NOMO-1 (cell line): ENCODE results near the gene GPS1.

Experiments used
- DNase-seq, 2 experiments: peaks; one replicate each; lab custom pipeline; 2025; ENCODE audit not compliant: unreplicated experiment in 2 of 2; lab: John Stamatoyannopoulos, UW

Gene GPS1

GRCh38 chr17:82041144-82041814, 10.4 kb upstream of the GPS1 start:
- peak in 1 of 2 experiments; percentile 18 for DNase-seq

- no peak for DNase-seq
These were observed 9.0 kb upstream of the GPS1 start for GRCh38 chr17:82042649-82043048.

- no peak for DNase-seq
These were observed 8.2 kb upstream of the GPS1 start for GRCh38 chr17:82043507-82043906.

- no peak for DNase-seq
These were observed 5.7 kb upstream of the GPS1 start for GRCh38 chr17:82045936-82046484.

DNA sequence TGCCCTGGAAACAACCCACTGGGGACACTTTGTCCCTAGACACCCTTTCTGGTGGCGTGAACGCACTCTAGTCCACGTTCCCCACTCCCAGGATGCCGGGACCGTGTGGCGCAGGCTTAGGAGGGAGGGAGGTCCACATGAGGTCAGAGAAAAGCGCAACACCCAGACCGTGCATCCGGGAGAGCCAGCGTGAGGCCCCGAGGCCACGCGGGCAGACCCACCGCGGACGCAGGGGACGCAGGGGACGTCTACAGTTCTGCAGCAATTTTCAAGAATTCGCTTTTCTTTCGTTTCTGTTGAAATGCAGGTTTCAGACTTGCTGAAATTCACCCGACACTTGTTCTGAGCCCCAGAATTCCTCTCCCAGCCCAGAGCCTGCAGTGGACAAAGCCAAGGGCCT, 4.8 kb upstream of the GPS1 start:
- DNase-seq: no peak

DNA sequence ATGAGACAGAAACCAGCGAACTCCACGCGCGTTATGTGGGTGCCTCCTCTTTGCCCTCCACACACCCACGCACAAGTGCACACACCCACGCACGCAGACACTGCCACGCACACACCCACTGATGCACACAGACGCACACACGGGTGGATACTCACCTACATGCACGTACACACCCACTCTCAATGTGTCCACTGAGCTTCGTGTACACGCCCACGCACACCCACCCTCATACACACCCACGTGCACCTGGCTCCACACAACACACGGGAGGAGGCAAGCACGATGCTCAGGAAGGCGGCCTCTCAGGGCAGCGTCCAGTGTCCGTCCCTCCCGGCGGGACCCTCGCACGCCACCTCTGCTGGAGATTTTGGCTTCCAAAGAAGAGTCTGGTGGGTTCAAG, 4.3 kb upstream of the GPS1 start:
- no peak for DNase-seq

DNA sequence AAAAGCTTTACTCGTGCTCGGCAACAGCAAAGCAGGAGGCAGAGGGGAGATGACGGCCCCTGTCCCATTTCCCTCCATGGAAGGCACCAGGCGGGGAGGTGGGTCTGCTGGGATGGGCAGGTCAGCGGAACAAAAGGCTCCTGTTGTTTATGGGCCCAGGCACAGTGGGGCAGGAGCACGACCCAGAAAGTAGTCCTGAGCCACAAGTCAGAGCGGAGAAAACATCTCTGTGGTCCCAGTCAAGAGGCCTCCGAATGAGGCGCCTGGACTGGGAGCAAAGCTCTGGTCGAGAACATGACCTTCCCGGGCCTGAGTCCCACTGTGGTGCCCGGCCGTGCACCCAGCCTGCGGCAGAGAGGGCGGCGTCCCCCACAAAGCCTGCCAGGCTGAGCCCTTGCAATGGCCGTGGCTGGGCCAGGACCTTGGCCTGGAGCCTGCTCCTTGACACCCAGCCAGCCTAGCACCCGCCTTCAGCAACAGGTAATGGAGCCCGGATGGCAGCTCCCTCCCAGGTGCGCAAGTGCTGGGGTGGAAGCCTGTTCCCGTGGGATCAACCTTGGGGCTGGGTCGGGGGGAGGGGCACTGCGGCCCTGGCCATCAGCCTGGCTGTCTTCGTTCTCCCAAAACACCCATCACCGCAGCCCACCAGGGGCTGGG, 3.7 kb upstream of the GPS1 start:
- DNase-seq: no peak

GRCh38 chr17:82048571-82048971, 3.1 kb upstream of the GPS1 start:
- no peak for DNase-seq

DNA sequence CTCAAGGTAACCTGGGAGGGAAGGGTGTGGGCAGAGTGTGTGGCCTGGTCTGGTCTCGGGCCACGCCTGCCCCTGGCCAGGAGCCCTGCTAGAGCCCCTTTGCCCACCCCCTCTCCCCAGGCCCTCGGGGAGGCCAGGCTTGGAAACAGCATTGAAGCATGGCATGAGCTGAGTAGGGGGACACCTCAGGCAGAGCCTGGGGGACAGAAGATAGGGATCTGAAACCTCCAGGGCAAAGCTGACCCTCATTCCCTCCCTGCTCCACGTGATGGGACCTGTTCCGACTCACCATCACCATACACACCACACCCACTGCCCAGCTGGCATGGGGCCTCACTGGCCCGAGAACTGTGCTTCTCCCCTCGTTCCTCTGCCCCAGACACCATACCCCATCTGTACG, 2.6 kb upstream of the GPS1 start:
- DNase-seq: no peak

DNA sequence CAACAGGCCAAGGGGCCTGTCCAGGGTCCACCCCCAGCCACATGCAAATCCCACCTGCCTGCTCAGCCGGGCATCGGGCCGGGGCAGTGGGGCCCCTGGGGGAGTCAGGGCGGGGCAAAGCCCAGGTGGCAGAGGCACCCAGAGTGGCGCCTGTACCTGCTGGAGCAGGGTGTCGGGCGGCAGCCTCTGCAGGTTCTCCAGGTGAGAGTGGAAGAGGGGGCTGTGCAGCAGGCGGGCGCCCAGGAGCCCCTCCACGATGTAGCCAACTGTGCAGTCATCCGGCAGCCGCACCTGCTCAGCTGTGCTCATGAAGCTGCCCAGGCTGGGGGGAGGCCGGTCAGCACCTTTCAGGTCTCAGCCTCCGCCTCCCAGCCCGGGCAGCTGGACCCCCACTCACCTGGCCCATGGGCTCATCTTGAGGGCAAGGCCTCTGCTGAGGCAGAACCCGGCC, 2.2 kb upstream of the GPS1 start:
- DNase-seq: no peak

DNA sequence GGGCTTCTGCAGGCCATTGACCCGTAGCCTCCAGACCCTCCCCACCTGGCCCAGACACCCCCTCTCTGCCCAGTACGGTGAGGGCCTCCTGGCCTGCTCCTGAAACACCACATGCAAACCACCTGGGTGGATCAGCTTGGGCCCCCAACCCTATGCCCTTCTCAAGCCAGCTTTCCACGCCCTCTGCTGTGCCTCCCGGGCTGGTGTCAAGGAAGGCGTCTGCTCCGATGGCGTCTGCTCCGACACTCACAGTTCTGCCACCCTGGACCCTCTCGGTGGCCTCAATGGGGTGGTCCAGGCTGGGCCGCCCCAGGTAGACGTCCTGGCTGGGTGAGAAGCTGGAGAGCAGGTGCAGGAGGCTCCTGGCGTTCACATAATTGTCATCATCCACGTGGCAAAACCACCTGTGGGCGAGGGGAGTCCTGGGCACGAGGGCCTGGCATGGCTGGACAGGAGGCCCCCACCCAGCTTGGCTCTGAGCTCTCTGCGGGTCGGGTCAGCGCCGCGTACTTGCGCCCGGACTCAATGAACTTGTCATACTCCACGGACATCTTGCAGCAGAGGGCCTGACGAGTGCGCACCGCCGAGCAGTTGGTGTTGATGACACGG, 1.4 kb upstream of the GPS1 start:
- no peak for DNase-seq

DNA sequence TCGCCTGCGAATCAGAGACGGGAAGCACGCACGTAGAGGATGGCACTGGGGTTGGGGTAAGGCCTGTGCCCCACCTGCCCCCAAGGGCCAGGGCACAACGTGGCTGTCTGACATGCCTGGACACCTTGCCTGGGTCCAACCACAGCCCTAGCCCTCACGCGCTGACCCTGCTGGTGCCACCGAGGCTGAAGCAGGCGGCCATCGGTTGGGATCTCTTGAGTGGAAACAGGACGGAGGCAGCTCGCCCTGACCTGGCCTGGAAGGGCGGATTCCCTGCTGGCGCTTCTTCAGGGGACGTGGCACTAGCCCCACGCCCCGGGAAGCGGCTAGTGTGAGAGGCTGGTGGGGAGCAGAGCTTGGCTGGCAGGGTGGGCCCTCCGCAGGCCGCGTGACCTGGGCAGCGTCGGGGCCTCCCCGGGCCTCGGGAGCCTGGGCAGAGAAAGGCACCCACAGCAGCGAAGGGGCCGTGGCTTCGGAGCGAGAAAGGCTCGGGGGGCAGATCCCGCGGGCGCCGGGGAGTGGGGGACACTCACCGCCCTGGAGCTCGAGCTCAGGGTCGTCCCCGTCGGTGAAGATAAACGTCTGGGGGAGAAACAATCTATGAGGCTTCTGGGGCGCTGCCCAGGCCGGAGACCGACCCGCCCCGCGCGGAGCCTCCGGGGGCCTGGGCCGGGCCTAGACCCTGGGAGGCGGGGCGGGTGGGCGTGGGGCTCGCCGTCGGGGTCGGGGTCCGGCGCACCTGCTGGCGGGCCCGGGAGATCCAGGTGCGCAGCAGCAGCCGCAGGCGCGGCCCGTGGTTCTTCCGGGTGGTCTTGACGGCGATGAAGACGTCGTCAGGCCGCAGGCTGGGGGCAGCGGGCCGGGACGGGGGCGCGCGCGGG, 697 bp upstream of the GPS1 start:
- no peak for DNase-seq

DNA sequence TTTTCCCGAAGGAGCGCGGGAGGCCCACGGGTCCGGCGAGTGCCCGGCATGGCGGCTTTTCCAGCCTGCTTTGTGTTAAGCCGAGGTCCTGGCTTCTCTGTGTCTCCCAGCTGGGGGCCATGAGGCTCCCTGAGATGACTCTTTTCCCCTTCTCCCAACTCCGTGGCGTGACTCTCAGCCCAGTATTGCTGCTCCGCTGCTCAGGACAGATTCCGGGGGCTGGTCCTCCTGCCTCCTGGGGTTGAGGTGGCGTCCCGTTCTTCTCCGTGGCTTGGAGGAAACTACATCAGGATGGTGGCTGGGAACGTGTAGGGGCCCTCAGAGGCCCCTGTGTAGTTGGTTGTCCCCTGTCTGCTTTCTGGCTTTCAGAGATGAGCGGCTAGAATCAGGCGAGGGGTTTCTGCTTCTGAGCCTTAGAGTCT, 951 bp downstream of the GPS1 start:
- DNase-seq: no peak

- no peak for DNase-seq
These were observed 1.4 kb downstream of the GPS1 start for GRCh38 chr17:82053130-82053529.

DNA sequence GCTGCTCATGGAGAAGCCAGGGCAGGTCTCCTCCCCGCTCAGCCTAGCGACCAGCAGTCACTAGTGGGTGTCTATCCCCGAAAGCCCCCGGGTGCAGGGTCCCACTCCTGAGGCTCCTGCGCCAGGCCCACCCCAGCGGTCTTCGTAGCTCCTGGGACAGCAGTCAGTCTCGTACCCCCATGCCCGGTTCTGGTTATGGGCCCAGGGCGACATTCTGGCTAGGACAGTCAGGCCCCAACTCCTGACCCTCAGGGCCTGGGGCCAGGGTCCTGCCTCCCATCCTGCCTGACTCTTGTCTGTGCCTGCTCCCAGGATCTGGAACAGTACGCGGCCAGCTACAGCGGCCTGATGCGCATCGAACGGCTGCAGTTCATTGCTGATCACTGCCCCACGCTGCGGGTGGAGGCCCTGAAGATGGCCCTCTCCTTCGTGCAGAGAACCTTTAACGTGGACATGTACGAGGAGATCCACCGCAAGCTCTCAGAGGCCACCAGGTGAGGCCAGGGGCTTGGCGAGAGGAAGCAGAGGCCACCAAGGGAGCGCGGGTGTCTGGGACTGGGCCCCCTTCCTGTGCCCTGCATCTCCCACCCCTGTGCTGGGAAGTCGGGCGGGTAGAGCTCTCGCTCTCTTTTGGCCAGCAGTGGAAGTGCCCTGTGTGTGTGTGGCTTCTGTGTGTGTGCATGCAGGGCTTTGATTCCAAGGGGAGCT, 2.0 kb downstream of the GPS1 start:
- DNase-seq: no peak

GRCh38 chr17:82054351-82055022, 2.8 kb downstream of the GPS1 start:
- no peak for DNase-seq

- no peak for DNase-seq
These were observed 3.6 kb downstream of the GPS1 start for GRCh38 chr17:82055023-82055964.

DNA sequence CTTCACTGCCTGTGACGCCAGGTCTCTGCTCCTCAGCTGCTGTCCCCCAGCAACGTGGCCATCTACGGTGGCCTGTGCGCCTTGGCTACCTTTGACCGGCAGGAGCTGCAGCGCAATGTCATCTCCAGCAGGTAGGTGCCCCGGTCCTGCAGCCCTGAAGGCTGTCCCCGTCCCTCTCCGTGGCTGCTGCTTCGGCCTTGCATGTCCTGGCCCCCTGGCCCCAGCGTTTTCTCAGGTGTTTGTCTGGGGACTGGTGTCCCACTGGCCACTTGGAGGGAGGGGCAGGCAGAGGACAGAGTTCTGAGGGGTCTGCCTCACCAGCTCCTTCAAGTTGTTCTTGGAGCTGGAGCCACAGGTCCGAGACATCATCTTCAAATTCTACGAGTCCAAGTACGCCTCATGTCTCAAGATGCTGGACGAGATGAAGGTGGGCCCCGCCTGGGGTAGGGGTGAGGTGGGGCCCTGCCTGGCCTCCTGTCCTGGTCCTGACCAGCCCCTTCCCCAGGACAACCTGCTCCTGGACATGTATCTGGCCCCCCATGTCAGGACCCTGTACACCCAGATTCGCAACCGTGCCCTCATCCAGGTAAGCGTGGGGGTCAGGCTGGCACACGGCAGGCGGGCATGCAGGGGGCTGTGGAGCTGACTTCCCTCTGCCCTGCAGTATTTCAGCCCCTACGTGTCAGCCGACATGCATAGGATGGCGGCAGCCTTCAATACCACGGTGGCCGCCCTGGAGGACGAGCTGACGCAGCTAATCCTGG, 4.4 kb downstream of the GPS1 start:
- no peak for DNase-seq
